SK-N-SH (cell line): ENCODE measurements around the gene KCNAB1.

Source experiments
- EP300 ChIP-seq, 2 experiments: IDR thresholded peaks; 2 replicates each; pipeline versions ENCODE4 v1.4.0 to v1.6.1; 2012; ENCODE audit warnings: borderline replicate concordance in 1 of 2, low read depth in 1 of 2, low read length in 1 of 2
- EZH2phosphoT487 ChIP-seq: fragments of 200-600 bp; sonication (generic); IDR thresholded peaks from 2 replicates; pipeline ENCODE4 v1.6.1; 2017; ENCODE audit warnings: low read depth, mixed run types, mild to moderate bottlenecking, antibody characterized with exemption, moderate library complexity, borderline replicate concordance
- GABPA ChIP-seq: IDR thresholded peaks from 2 replicates; pipeline ENCODE4 v1.4.0; 2012; ENCODE audit warnings: low read depth, mild to moderate bottlenecking
- NFIC ChIP-seq: IDR thresholded peaks from 2 replicates; pipeline ENCODE4 v1.4.0; 2012; ENCODE audit warnings: borderline replicate concordance
- PBX3 ChIP-seq: IDR thresholded peaks from 2 replicates; pipeline ENCODE4; 2012
- REST ChIP-seq: IDR thresholded peaks from 2 replicates; pipeline ENCODE4 v1.6.1; 2012; ENCODE audit warnings: mild to moderate bottlenecking, low read depth, low read length, moderate library complexity
- SMC3 ChIP-seq: IDR thresholded peaks from 2 replicates; pipeline ENCODE4 v1.6.1; 2012; ENCODE audit warnings: low read depth, low read length, improper control_type of control experiment
- TCF12 ChIP-seq: IDR thresholded peaks from 2 replicates; pipeline ENCODE4 v1.4.0; 2012
- YY1 ChIP-seq: IDR thresholded peaks from 2 replicates; pipeline ENCODE4 v1.4.0; 2012; ENCODE audit warnings: low read depth, mild to moderate bottlenecking
- TF ChIP-seq, protein P1 (sequence below): fragments of 200-600 bp; sonication (generic); IDR thresholded peaks from 2 replicates; pipeline ENCODE4 v1.6.1; 2017; ENCODE audit warnings: antibody characterized with exemption, mild to moderate bottlenecking, moderate library complexity
- TF ChIP-seq, protein P2 (sequence below): IDR thresholded peaks from 2 replicates; pipeline ENCODE4 v1.4.0; 2012; ENCODE audit warnings: low read depth
- TF ChIP-seq, protein P3 (sequence below): IDR thresholded peaks from 2 replicates; pipeline ENCODE4 v1.4.0; 2012; ENCODE audit warnings: low read depth, borderline replicate concordance
- TF ChIP-seq, protein P4 (sequence below): fragments of 150-350 bp; IDR thresholded peaks from 2 replicates; pipeline ENCODE4 v1.6.1; 2016; ENCODE audit warnings: mild to moderate bottlenecking, low read depth, low read length

- no peak for TF ChIP-seq SMC3
- TF ChIP-seq EZH2phosphoT487: no peak
- TF ChIP-seq, protein P1, sequence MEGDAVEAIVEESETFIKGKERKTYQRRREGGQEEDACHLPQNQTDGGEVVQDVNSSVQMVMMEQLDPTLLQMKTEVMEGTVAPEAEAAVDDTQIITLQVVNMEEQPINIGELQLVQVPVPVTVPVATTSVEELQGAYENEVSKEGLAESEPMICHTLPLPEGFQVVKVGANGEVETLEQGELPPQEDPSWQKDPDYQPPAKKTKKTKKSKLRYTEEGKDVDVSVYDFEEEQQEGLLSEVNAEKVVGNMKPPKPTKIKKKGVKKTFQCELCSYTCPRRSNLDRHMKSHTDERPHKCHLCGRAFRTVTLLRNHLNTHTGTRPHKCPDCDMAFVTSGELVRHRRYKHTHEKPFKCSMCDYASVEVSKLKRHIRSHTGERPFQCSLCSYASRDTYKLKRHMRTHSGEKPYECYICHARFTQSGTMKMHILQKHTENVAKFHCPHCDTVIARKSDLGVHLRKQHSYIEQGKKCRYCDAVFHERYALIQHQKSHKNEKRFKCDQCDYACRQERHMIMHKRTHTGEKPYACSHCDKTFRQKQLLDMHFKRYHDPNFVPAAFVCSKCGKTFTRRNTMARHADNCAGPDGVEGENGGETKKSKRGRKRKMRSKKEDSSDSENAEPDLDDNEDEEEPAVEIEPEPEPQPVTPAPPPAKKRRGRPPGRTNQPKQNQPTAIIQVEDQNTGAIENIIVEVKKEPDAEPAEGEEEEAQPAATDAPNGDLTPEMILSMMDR: no peak
- TF ChIP-seq, protein P2, sequence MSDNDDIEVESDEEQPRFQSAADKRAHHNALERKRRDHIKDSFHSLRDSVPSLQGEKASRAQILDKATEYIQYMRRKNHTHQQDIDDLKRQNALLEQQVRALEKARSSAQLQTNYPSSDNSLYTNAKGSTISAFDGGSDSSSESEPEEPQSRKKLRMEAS: no peak
- TF ChIP-seq EP300 (IDR thresholded peaks at IDR 0.05; ENCODE audit: borderline replicate concordance in 1 of 2, low read depth in 1 of 2, low read length in 1 of 2): no peak
- no peak for TF ChIP-seq GABPA
- TF ChIP-seq YY1: no peak
- TF ChIP-seq, protein P3, sequence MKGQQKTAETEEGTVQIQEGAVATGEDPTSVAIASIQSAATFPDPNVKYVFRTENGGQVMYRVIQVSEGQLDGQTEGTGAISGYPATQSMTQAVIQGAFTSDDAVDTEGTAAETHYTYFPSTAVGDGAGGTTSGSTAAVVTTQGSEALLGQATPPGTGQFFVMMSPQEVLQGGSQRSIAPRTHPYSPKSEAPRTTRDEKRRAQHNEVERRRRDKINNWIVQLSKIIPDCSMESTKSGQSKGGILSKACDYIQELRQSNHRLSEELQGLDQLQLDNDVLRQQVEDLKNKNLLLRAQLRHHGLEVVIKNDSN: no peak
- TF ChIP-seq, protein P4, sequence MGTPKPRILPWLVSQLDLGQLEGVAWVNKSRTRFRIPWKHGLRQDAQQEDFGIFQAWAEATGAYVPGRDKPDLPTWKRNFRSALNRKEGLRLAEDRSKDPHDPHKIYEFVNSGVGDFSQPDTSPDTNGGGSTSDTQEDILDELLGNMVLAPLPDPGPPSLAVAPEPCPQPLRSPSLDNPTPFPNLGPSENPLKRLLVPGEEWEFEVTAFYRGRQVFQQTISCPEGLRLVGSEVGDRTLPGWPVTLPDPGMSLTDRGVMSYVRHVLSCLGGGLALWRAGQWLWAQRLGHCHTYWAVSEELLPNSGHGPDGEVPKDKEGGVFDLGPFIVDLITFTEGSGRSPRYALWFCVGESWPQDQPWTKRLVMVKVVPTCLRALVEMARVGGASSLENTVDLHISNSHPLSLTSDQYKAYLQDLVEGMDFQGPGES: no peak
- TF ChIP-seq REST: no peak
- no peak for TF ChIP-seq TCF12
- no peak for TF ChIP-seq NFIC
- no peak for TF ChIP-seq PBX3
Measured at GRCh38 chr3:156271995-156272719, 151.8 kb downstream of the KCNAB1 start.
